Uterus (tissue), 4 donors: ENCODE data around the gene SRC. TPM values are rescaled to one million over a fixed set of nuclear protein-coding genes. Genes with fewer than 3 reads are reported as not detected.

Experiments used
- DNase-seq, 2 donors: peaks; one replicate each; pipeline ENCODE4 v3.0.0-alpha.2; 2019 to 2020
- H3K27ac ChIP-seq, 2 donors: fragments of 200-600 bp; sonication (generic); 1 replicate in 1 of 2; 2 replicates in 1 of 2; pipeline ENCODE4 v1.5.1; 2016 to 2018
- H3K27me3 ChIP-seq, 2 donors: fragments of 200-600 bp; sonication (generic); one replicate each; pipeline ENCODE4 v1.5.1; 2018 to 2019; ENCODE audit warnings: control low read depth in 1 of 2
- H3K36me3 ChIP-seq, 2 donors: fragments of 200-600 bp; sonication (generic); one replicate each; pipeline ENCODE4 v1.5.1; 2019; ENCODE audit warnings: control low read depth in 1 of 2
- H3K4me1 ChIP-seq, 2 donors: fragments of 200-600 bp; sonication (generic); one replicate each; pipeline ENCODE4 v1.5.1; 2018 to 2019; ENCODE audit warnings: control low read depth in 1 of 2
- H3K4me3 ChIP-seq, 2 donors: fragments of 200-600 bp; sonication (generic); 1 replicate in 1 of 2; 2 replicates in 1 of 2; pipeline ENCODE4 v1.5.1; 2018 to 2019; ENCODE audit warnings: mild to moderate bottlenecking in 1 of 2
- H3K9me3 ChIP-seq, 2 donors: fragments of 200-600 bp; sonication (generic); one replicate each; pipeline ENCODE4 v1.5.1; 2019; ENCODE audit warnings: control low read depth in 1 of 2
- CTCF ChIP-seq, 4 experiments: fragments of 200-600 bp in 2 of 4; fragments of 450-650 bp in 2 of 4; sonication (generic) in 2 of 4; IDR thresholded peaks; one replicate each; pipeline ENCODE4 v1.5.1; 2016 to 2019; ENCODE audit warnings: antibody characterized with exemption in 4 of 4, mild to moderate bottlenecking in 2 of 4, moderate library complexity in 1 of 4
- POLR2A ChIP-seq, 2 donors: fragments of 450-650 bp; IDR thresholded peaks; one replicate each; pipeline ENCODE4 v1.6.1; 2016; ENCODE audit warnings: antibody characterized with exemption in 2 of 2, mild to moderate bottlenecking in 1 of 2, moderate library complexity in 1 of 2
- intact Hi-C: fragments of 100-400 bp; cut with DNase I; formaldehyde crosslinking; loops from one replicate; pipeline ENCODE4 v1.15.1; 2023; ENCODE audit warnings: low total_unique reads
- total RNA-seq, 4 donors: library from RNA; depleted of rRNA in 3 of 4; stranded (reverse); fragments of >200 nt in 3 of 4; gene quantifications; one replicate each; pipeline versions ENCODE4 v1.1.0 to v1.2.4, GENCODE V29; 2014 to 2023
- donor health status: DM: yes; HTN: yes; CAD: no.

The SRC gene
- total RNA-seq, 4 donors from 2014 or later = 25.0 to 110 (median 34.1) TPM

DNA sequence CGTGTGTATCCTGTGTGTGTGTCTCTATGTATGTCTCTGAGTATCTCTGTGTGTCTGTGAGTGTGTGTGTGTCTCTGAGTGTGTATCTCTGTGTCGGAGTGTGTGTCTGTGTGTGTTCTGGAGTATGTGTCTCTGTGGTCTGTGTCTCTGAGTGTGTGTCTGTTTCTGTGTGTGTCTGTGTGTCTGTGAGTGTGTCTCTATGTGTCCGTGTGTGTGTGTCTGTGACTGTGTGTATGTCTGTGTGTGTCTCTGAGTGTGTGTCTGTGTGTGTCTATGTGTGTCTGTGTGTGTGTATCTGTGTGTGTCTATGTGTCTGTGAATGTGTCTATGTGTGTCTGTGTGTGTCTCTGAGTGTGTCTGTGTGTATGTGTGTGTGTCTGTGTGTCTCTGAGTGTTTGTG, 73.4 kb downstream of the SRC start:
- H3K36me3 ChIP-seq = no peaks in the 10 kb centered on the region
- no peaks in the 10 kb centered on the region for H3K27me3 ChIP-seq
- intact Hi-C loops = no loop called here
- DNase-seq = no peak
- H3K4me3 ChIP-seq = no peak overlapping the region
- TF ChIP-seq CTCF (IDR thresholded peaks at IDR 0.05) (no peak), POLR2A (IDR thresholded peaks at IDR 0.05) (no peak)
- H3K4me1 ChIP-seq = no peaks in the 10 kb centered on the region
- H3K27ac ChIP-seq = no peak overlapping the region
- no peaks in the 10 kb centered on the region for H3K9me3 ChIP-seq

DNA sequence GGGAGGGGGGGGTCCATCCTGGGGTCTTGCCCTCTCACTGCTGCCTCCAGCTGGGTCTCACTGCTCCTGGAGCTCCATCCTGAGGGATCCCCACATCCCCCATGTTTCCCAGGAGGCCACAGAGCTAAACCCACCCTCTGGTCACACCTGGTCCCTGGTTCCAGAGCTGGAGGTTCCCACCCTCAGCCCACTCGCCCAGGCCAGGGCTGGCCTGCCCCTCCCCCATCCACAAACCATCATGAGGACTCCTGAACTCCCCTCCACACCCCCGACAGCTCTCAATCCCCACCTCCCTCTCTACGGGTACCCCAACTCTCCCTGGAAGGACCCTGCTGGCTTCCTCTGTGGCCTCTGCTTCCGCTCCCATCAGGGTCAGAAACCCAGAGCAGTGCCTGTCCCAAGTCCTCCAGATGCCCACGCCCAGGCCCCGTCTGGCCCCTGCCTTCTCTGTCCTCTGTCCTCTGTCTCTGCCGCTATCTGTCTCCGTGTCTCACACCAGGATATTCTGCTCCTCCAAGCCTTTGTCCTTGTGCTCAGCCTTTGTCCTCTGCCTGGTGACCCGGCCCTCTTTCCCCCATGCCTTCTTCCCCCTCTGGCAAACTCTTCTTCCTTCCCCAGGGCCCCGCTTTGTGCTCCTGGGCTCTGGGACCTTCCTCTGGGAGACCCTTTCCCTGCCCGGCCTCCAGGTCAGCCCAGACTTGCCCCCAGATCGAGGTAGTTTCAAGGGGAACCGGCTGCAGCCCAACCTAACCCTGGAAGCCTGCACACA, 74.0 kb downstream of the SRC start:
- Histone ChIP-seq H3K36me3 (no peaks in the 10 kb centered on the region), H3K27ac (no peak overlapping the region), H3K27me3 (no peaks in the 10 kb centered on the region), H3K4me1 (no peaks in the 10 kb centered on the region), H3K9me3 (no peaks in the 10 kb centered on the region), H3K4me3 (no peak overlapping the region)
- no peak for DNase-seq
- intact Hi-C loops = no loop called here
- no peak for TF ChIP-seq POLR2A (IDR thresholded peaks at IDR 0.05)
- no peak for TF ChIP-seq CTCF (IDR thresholded peaks at IDR 0.05)

- no peak for DNase-seq
- TF ChIP-seq CTCF (IDR thresholded peaks at IDR 0.05) (no peak), POLR2A (IDR thresholded peaks at IDR 0.05) (no peak)
- H3K36me3 ChIP-seq = no peaks in the 10 kb centered on the region
- H3K27me3 ChIP-seq = no peaks in the 10 kb centered on the region
- H3K27ac ChIP-seq = no peak overlapping the region
- H3K4me3 ChIP-seq = no peak overlapping the region
- intact Hi-C loops = no loop called here
- no peaks in the 10 kb centered on the region for H3K9me3 ChIP-seq
- no peaks in the 10 kb centered on the region for H3K4me1 ChIP-seq
These were observed 74.7 kb downstream of the SRC start for GRCh38 chr20:37420610-37421009.

- no peaks in the 10 kb centered on the region for H3K9me3 ChIP-seq
- no peaks in the 10 kb centered on the region for H3K4me1 ChIP-seq
- DNase-seq = no peak
- H3K4me3 ChIP-seq = no peak overlapping the region
- intact Hi-C loops = no loop called here
- TF ChIP-seq CTCF (IDR thresholded peaks at IDR 0.05) (no peak), POLR2A (IDR thresholded peaks at IDR 0.05) (no peak)
- no peaks in the 10 kb centered on the region for H3K36me3 ChIP-seq
- no peaks in the 10 kb centered on the region for H3K27me3 ChIP-seq
- H3K27ac ChIP-seq = no peak overlapping the region
These were observed 75.3 kb downstream of the SRC start for GRCh38 chr20:37421060-37421905.

DNA sequence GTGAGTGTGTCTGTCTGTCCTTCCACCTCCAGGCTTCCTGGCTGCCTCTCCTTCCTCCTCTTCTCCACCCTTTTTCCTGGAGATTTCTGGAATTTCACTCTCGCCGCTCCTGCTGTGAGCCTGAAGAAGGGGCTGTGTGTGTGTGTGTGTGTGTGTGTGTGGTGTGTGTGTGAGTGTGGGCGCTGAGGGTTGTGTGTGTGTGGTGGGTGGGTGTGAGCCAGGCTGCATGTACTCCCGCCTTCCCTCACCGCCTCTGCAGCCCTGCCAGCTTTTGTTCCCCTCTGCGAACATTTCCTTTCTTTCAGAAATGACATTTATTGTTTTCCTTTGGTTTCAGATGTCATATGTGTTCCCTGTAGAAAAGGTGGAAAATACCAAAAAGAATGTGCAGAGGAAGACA, 76.0 kb downstream of the SRC start:
- Histone ChIP-seq H3K4me3 (no peak overlapping the region), H3K27ac (no peak overlapping the region), H3K9me3 (no peaks in the 10 kb centered on the region), H3K27me3 (no peaks in the 10 kb centered on the region), H3K36me3 (no peaks in the 10 kb centered on the region), H3K4me1 (no peaks in the 10 kb centered on the region)
- TF ChIP-seq POLR2A (IDR thresholded peaks at IDR 0.05) = no peak
- no peak for TF ChIP-seq CTCF (IDR thresholded peaks at IDR 0.05)
- no peak for DNase-seq
- intact Hi-C loops = no loop called here
